CD4-positive, alpha-beta memory T cell (primary cell): ENCODE measurements around the gene GNPDA2. TPM values are rescaled to one million over a fixed set of nuclear protein-coding genes. Genes with fewer than 3 reads are reported as not detected.

Experiments used
- polyA plus RNA-seq, 2 donors: library from polyadenylated mRNA; unstranded; fragments of 300-500 nt; fragmentation: Illumina TruSeq; gene quantifications; one replicate each; pipeline ENCODE4 v1.2.3, GENCODE V29; 2021
- total RNA-seq, 2 experiments: library from RNA; stranded (reverse); gene quantifications; one replicate each; pipeline ENCODE4 v1.2.3, GENCODE V29; 2021

GNPDA2 gene
- total and polyA plus RNA-seq, 4 experiments from 2014 or later: 12.5 to 23.5 (median 17.8) TPM

Other genes with a start within 250 kb of the GNPDA2 start
- gene YIPF7, start 74.9 kb downstream of the GNPDA2 start, total RNA-seq: not detected
- gene YIPF7, start 74.9 kb downstream of the GNPDA2 start, polyA plus RNA-seq: not detected
- 10 to 100 TPM; 20.5 to 24.2 TPM for gene GUF1, start 48.1 kb downstream of the GNPDA2 start, total RNA-seq
- gene GUF1, start 48.1 kb downstream of the GNPDA2 start, polyA plus RNA-seq: 10 to 100 TPM in 1 of 2 donors, 1 to 10 TPM in 1; 9.4 to 14.8 TPM